GM18517 (cell line): ENCODE measurements around the gene SDC3.
"Not testable (repeated sequence)": the region's sequence is repeated elsewhere in the genome, so short reads cannot be mapped to it uniquely, and the experiment has no call there.

Experiments used
- ATAC-seq: cut with Tn5 transposase; IDR thresholded peaks from one replicate; pipeline ENCODE4 v1.9.1; 2021; ENCODE audit warnings: mild to moderate bottlenecking, moderate library complexity; ENCODE audit not compliant: unreplicated experiment

Gene SDC3, protein sequence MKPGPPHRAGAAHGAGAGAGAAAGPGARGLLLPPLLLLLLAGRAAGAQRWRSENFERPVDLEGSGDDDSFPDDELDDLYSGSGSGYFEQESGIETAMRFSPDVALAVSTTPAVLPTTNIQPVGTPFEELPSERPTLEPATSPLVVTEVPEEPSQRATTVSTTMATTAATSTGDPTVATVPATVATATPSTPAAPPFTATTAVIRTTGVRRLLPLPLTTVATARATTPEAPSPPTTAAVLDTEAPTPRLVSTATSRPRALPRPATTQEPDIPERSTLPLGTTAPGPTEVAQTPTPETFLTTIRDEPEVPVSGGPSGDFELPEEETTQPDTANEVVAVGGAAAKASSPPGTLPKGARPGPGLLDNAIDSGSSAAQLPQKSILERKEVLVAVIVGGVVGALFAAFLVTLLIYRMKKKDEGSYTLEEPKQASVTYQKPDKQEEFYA

DNA sequence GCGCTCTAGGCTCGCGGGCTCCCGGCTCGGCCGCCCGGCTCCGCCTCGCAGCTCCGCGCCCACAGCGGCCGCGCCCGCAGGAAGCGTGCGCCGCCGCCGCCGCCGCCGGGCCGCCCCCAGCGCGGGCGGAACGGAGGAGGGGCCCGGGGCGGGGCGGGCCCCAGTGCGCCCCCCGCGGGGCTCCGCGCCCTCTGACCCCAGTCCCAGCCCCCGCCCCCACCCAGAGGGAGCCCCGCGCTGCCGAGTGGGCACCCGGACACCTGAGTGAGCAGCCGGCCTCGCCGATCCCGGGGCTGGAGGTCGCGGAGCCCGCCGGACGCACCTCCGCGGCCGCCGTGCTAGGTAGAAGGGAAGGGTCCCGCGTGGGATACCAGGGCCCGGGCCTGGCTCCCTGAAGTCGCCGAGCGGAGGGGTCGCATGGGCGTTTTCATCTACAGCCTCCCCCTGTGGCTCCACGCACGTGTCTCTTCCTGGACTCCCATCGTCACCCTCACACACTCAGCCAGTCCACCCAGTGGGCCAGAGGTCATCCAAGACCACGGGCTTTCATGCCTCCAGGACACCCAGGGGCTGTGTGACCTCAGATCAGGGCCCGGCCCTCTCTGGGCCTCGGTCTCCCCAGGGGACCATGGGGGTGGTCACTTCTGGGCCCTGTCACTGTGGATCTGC, at the start of gene SDC3:
Gene SDC3 (minus strand): TSS at position 63 of the 669 bp plus-strand sequence. CDS start 172 bp downstream, outside the sequence.
- no peak for ATAC-seq

DNA sequence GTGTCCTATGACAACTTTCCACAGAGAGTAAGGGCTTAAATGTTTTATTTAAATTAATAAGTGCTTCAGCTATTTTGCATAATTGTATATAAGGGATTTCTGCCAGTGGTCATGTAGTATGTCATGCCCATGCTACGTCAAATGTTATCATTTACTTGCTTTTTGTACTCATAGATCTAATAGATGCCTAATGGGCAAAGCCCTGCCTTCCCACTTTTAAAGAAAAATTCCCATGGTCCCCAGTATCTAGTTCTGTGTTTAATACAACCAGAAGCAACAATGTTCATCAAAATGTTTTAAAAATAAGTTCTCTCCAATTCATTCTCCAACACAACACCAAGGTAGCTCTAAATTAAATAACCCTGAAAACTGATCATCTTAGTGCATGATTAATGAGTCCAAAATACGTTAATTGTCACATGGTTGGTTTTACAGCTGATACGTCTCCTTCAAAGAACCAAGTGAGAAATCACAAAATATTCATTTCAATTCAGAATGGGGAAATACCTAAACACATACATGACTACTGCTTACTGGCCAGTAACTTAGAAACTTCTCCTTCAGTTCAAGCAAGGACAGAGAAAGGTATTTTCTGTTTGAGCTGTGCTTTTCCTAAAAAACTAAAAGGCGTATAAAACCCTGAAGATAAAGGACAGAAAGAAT, 49.1 kb upstream of the SDC3 start:
- no peak for ATAC-seq

DNA sequence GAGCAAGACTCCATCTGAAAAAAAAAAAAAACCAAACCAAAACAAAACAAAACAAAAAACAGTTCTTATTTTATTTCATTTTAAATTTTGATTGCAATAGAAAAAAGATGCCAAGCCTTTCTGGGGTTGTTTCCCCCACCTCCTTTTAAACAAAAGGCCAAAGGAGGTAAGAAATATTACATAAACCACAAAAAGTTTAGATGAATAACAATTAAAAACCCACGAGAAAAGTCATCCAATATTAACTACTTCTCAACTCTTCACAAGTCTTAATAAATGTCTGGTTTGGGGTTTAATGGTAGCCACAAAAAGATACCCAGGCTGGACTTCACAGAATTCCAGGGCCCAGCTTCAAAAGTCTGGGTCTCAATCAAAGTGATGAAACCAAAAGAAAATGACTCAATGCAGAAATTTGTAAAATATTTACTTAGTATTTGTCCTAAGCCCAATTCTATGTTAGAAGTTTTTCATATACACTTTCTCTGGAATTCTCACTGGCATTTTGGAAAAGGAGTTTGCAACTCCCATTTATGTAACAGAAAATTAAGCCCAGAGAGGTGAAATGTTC, 47.0 kb upstream of the SDC3 start:
- no peak for ATAC-seq

DNA sequence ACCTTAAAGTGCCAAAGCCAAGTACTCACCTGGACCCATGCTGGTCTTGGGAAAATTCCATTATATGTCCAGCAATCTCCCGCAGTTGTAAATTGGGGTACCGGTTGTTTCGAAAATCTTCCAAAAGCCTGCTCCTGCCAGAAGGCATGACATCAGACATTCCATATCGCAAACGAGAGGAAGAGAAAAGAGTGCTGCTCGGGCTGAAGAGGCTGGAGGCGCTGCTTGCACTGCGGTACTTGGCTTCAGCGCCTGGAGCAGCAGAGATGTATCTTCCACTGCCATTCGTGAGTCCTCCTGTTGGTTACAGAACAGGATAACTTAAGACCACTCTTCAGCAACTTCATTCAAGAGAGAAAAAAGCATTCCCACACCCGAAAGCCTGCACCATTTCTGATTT, 45.1 kb upstream of the SDC3 start:
- no peak for ATAC-seq

DNA sequence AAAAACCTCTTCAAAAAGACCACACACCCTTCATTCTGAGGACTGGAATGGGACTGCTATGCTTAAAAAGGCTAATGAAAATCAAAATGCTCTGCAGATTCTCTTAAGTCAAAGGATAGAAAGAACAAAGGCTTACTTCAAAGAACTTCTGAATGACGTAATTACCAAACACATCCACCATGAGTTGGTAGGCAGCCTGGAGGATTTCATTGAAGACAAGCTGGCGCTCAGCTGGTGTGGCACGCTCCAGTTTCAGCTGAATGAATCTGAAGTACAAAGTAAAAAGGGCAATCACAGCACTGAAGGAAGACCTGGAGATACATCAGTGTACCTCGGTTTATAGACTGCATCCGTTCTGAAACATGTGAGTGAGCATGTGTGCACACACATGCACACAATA, 43.5 kb upstream of the SDC3 start:
- ATAC-seq, result no peak

DNA sequence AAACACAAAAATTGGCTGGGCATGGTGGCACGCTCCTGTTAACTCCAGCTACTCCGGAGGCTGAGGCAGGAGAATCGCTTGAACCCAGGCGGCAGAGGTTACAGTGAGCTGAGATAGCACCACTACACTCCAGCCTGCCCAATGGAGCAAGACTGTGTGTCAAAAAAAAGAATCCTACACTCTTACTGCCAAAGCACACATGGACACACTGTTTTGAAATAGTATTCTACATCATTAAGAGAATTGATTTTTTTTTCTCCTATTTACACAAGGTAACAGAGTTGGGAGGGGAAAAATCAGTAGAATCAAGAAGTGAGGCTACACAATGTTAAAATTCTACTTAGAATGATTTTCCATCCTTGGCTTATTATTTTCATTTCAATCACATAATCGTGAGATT, 42.1 kb upstream of the SDC3 start:
- no peak for ATAC-seq

DNA sequence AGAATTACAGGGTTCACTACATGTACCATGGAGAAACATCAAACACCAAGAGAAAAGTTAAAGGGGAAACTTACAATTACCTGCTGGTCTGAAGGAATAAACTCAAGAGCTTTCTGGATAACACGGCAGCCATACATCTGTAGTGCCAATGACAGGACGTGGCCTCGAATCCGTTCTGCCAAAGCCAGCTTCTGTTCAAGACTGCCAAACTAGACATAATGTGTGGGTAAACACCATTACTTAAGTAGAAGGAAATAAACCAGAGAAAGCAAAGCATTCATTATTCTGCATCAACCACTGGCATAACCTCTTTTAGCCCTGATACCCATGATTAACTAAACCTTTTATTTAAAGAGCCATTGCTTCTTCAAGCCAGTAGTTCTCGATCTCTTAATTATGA, 41.5 kb upstream of the SDC3 start:
- ATAC-seq, result no peak

DNA sequence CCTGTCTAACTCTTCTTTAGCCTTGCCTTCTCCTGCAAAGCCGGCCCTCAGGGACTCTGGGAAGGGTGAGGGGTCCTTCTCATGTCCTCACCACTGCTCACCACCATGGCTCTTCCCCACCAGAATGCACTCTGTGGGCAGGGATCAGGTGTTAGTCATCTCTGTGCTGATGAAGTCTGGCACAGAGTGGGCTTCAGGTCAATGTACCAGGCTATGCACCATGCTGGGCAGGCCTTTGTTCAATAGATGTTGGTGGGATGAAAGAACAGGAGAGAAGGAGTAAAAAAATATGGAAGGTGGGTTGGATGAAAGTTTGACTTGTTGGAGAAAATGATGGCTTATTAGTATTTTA, 40.9 kb upstream of the SDC3 start:
- ATAC-seq, result not testable (repeated sequence)

DNA sequence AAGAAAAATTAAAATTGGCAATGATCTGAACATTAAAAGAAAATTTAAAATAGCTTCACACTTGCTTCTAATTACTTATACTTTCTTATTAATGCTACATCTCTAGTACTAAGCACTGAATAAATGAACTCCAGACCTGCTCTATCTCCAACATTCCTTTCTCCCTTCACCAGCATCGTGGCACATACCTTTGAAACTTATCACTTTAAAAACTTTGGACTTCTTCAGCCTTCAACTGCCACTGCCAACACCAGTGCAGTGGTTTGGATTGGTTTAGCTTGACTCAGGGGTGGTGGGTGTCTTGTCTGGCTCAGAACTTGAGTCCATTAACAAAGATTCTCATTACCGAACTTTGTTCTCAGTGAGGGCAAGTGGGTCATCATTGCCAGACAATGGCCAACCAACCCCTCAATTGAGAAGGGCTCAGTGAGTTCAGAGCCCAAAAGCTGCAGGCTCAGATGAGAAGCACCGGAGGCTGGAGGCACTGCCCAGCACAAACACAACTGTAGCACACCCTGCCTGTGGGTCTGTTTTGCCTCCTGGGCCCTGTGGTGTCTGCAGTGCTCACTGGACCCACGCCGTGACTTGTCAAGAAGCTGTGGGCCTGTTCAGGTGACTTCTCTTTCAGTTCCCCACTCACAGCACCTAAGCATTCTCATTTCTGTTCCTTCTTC, 40.4 kb upstream of the SDC3 start:
- not testable (repeated sequence) for ATAC-seq

DNA sequence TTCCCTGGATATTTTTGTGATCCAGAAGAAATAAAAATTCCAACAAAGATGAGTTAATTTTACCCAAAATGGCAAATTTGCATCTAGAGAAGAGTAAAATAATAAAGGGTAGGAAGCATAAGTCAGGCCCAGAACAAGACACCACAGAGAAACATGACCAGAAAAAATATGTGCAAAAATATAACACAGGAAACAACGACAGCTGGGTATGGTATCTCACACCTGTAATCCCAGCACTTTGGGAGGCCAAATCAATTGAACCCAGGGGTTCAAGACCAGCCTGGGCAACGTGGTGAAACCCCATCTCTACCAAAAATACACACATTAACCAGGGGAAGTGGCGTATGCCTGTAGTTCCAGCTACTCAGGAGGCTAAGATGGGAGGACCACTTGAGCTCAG, 39.7 kb upstream of the SDC3 start:
- ATAC-seq, result no peak

DNA sequence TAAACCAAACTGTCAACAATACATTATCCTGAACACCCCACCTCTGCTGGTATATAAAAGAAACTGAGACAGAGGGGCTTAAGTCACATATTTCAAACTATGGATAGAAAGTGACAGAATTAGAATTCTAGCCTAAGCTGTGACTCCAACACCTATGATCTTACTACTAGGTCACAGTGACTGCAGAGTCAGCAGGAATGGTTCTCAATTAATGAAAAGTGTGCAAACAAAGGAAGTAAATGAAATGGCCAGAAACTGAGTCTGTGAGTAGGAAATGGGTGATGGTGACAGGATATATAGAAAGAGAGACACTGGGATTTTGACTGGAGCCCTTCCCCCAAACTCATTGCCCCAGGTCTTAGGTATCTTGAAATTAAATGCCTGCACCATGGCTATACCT, 38.7 kb upstream of the SDC3 start:
- no peak for ATAC-seq

DNA sequence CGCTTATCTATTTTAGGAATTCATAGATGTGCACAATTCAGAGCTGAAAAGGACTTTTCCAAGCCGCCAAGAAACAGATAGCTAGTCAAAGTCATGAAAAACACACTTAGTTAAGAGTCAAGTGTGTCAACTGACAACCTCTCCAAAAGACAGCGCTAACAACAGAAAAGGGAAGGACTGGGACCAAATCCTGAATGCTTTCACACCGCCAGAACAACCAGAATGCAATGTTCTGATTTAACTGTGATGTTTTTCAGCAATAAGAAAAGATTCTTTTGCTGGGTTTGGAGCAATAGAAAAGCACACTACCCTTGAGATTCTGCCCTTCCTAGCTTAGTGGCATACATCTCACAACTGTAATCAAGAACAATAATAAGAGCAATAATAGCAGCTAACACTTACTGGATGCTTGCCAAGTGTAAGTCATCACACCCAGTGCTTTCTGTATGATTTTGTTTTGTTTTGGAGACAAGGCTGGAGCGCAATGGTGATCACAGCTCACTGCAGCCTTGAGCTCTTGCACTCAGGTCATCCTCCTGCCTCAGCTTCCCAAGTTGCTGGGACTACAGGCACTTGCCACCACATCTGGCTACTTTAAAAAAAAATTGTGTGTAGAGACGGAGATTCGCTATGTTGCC, 33.9 kb upstream of the SDC3 start:
- no peak for ATAC-seq

DNA sequence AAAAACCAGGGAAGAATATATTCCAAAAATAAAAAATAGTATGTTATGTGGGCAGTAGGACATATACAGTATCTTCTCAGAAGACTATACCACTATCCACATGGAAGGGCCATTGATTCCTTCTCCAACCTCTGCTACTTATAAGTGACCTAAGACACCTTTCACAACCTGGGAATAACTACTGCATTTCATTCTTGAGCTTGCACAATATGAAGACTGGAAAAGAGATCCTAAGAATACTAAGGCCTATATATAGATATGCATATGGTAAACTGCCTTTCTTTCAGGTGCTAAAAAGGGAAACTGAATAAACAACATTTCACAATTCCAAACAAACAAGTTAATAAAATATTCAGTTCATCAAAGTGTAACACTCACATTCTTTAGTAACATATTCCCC, 32.0 kb upstream of the SDC3 start:
- no peak for ATAC-seq

DNA sequence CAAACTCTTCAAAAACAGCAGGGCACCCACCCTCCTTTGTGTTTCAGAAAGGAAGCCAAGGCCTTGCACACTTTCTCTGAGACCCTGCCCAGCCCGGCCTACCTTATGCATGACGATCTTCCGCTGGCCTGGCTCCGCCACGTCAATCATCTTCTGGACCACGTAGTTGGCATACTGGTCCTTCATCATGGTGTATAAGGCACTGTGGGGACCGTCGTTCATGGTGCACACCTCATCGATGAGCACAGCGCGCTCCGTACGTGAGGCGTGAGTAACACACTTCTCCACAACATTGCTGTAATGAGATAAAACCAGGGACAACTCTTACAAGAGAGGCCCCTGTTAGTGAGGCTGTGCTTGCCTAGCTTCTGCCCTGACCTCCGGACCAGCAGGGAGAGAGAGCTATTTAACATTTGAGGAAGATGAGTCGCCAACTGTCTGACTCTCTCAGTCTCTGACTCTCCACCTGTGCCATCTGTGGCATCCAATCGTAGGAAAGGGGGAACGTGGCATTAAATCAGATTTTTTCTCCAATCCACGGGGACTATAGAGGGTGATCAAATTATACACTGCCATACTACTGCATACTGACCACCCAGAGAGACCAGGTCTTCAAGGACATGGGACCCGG, 28.1 kb upstream of the SDC3 start:
- no peak for ATAC-seq

DNA sequence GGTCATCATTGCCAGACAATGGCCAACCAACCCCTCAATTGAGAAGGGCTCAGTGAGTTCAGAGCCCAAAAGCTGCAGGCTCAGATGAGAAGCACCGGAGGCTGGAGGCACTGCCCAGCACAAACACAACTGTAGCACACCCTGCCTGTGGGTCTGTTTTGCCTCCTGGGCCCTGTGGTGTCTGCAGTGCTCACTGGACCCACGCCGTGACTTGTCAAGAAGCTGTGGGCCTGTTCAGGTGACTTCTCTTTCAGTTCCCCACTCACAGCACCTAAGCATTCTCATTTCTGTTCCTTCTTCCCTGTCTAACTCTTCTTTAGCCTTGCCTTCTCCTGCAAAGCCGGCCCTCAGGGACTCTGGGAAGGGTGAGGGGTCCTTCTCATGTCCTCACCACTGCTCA, 27.2 kb upstream of the SDC3 start:
- not testable (repeated sequence) for ATAC-seq

DNA sequence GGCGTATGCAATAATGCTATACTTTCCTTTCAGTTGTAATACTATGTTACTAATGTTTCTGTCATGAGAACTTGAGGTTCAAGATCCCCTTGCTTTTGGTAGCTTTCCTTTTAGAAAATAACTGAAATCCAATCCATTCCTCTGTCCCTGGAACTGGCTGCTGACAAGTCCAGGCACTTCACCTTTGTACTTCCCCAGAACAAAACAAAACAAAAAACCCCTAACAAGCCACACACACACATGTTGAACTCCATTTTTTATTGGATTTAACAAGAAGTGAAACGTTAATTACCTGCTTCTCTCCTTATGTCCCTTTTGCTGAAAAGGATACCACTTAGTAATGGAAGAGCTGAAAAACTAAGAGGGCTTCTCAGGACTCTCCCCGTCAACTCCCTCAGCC, 26.1 kb upstream of the SDC3 start:
- ATAC-seq, result no peak

DNA sequence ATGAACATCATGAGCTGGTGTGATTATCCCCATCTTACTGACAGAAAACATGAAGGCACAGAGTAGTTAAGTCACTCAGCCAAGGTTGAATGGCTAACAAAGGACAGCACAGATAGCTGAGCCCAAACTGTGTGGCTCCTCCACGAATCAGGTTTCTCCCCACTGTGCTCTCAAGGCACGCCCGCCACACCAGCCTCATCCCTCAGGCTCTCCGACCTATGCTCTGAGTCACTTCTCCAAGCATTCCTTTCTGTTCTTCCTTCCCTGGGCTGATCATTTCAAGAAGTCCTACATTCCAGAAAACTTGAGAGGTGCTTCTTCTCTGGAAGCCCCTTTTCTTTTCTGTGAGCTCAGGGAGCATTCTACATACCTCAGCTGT, 25.3 kb upstream of the SDC3 start:
- no peak for ATAC-seq

DNA sequence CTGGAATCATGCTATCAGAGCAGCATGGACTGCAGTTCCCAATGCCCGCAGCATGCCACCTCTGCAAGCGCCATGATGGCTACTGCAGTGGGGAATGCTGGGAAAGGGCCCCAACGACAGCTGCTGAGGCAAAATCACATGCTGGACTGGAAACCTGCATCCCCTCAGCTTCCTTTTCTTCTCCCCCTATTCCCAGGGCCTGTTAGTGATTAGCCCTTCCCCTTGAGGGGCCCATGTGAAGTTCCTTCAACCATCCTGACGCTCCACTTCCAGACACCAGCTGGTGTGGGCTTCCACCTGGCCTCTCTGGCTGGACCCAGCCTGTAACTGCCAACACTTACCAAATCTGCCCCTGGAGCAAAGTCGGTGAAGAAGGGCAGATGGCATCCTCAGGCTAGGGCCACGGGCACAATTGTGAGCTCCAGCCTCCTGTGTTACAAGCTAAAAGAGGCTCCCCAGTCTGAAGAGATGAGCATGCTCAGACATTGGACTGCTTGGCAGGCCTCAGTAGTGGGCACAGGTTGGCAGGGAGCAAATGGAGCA, 22.1 kb upstream of the SDC3 start:
- no peak for ATAC-seq

DNA sequence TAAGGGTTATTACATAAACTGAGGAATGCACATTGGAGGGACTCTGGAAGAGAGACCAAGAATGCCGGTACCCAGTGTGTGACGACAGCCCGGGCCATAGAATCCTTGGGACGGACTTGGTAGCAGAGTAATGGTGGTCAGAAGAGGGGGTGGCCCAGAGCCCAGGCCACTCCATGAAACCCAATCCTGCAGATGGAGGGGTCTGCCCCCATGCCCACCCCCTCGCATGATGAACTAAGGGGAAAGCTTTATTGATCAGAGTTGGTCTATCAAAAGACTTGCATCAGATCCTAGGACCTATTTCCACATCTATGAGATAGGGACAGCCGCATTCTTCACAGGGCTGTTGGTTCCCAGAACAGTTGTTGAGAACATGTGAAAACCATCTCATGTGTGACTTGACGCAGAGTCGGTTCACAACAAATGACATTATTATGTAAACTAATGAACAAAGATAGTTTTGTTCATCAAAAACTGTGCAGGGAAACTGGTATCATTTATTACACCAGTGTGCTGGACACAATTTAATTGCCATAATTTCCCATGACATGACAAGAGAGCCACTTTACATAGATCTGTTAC, 21.5 kb upstream of the SDC3 start:
- ATAC-seq, result no peak
